OCI-LY1 (cell line): ENCODE data around the gene L3MBTL4.

Experiments used
- H2AFZ ChIP-seq: fragments of 200-600 bp; sonication (generic), shearing (Covaris generic); 2 replicates; pipeline ENCODE4 v1.6.0; 2014; ENCODE audit warnings: antibody characterized with exemption, mild to moderate bottlenecking, low read length
- H3F3A ChIP-seq: fragments of 200-600 bp; sonication (generic), shearing (Covaris generic); 2 replicates; pipeline ENCODE4 v1.6.0; 2014; ENCODE audit warnings: mild to moderate bottlenecking, antibody characterized with exemption, low read length, moderate library complexity; ENCODE audit not compliant: insufficient read depth
- H3K27ac ChIP-seq: fragments of 200-600 bp; sonication (generic); 2 replicates; pipeline ENCODE4 v1.5.1; 2014; ENCODE audit warnings: low read length, mixed run types, mild to moderate bottlenecking, low read depth; ENCODE audit not compliant: poor library complexity, severe bottlenecking
- H3K27me3 ChIP-seq: fragments of 200-600 bp; sonication (generic); 2 replicates; pipeline ENCODE4 v1.6.0; 2014; ENCODE audit warnings: antibody characterized with exemption, mild to moderate bottlenecking, low read length, moderate library complexity; ENCODE audit not compliant: insufficient read depth
- H3K36me3 ChIP-seq: fragments of 200-600 bp; sonication (generic); 2 replicates; pipeline ENCODE4 v1.6.1; 2014; ENCODE audit warnings: mild to moderate bottlenecking, antibody characterized with exemption, low read length, moderate library complexity, mixed read lengths; ENCODE audit not compliant: insufficient read depth
- H3K4me1 ChIP-seq: fragments of 200-600 bp; sonication (generic); 2 replicates; pipeline ENCODE4 v1.5.1; 2014; ENCODE audit warnings: mild to moderate bottlenecking, low read length, moderate library complexity; ENCODE audit not compliant: insufficient read depth, severe bottlenecking
- H3K4me2 ChIP-seq: fragments of 200-600 bp; sonication (generic), shearing (Covaris generic); 2 replicates; pipeline ENCODE4 v1.6.1; 2014; ENCODE audit warnings: low read length
- H3K4me3 ChIP-seq: fragments of 200-600 bp; sonication (generic); 2 replicates; pipeline ENCODE4 v1.5.1; 2014; ENCODE audit warnings: low read length, low read depth, mild to moderate bottlenecking, mixed read lengths; ENCODE audit not compliant: poor library complexity, severe bottlenecking
- H3K79me2 ChIP-seq: fragments of 200-600 bp; shearing (Covaris generic); 2 replicates; pipeline ENCODE4 v1.6.1; 2016; ENCODE audit warnings: mixed run types, low read length, mixed read lengths; ENCODE audit not compliant: insufficient read depth
- H3K9ac ChIP-seq: fragments of 200-600 bp; sonication (generic), shearing (Covaris generic); 2 replicates; pipeline ENCODE4 v1.6.1; 2014; ENCODE audit warnings: mild to moderate bottlenecking, low read length, mixed read lengths
- H3K9me2 ChIP-seq: fragments of 200-600 bp; sonication (generic), shearing (Covaris generic); 2 replicates; pipeline ENCODE4 v1.6.1; 2014; ENCODE audit warnings: low read depth, mild to moderate bottlenecking, low read length, mixed read lengths
- H3K9me3 ChIP-seq: fragments of 200-600 bp; shearing (Covaris generic); 2 replicates; pipeline ENCODE4 v1.6.1; 2014; ENCODE audit warnings: low read length, mixed read lengths
- H4K20me1 ChIP-seq: fragments of 200-600 bp; sonication (generic), shearing (Covaris generic); 2 replicates; pipeline ENCODE4 v1.6.0; 2016; ENCODE audit warnings: mild to moderate bottlenecking, low read length; ENCODE audit not compliant: insufficient read depth
- CTCF ChIP-seq: fragments of 200-600 bp; sonication (generic), shearing (Covaris generic); IDR thresholded peaks from 2 replicates; pipeline ENCODE4 v1.5.1; 2017; ENCODE audit warnings: mild to moderate bottlenecking, antibody characterized with exemption, low read length, moderate library complexity, mixed read lengths
- EZH2 ChIP-seq: fragments of 200-600 bp; sonication (generic), shearing (Covaris generic); IDR thresholded peaks from 2 replicates; pipeline ENCODE4 v1.8.0; 2017; ENCODE audit warnings: borderline replicate concordance, mixed run types, mild to moderate bottlenecking, antibody characterized with exemption, low read length, moderate library complexity, mixed read lengths

Gene L3MBTL4

DNA sequence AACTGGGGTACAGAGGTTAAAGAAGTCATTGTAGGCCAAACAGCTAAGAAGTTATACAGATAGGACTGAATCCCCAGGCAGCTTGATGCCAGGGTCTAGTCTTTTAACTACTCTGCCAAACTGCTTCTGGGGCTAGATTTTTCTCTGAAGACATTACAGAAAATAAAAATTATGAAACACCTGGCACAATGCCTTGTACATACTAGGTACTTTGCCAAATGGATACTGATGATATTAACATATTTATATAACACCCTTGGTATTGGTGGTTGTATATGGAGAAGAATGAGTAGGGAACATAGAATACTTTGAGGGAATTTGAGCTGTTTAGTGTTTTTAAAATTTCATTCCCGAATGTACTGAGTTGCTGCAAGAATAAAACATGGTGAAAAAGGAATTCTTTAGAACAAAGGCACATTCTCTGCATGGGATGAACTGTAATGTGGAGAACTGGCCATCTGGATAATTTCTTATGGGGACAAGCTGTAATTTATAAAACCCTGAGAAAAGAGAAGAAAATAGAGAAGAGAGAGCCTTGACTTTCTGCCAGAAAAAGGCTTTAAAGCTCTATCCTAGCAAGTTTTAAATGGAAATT lies 308.5 kb downstream of the L3MBTL4 start:
- Histone ChIP-seq H3F3A (no peaks in the 10 kb centered on the region), H3K27me3 (no peaks in the 10 kb centered on the region), H3K9me2 (no peaks in the 10 kb centered on the region), H3K4me3 (no peak overlapping the region), H3K27ac (no peak overlapping the region), H3K4me2 (no peak overlapping the region), H2AFZ (no peak overlapping the region), H3K4me1 (no peaks in the 10 kb centered on the region), H3K36me3 (no peaks in the 10 kb centered on the region), H4K20me1 (no peaks in the 10 kb centered on the region), H3K79me2 (no peaks in the 10 kb centered on the region), H3K9me3 (no peaks in the 10 kb centered on the region), H3K9ac (no peak overlapping the region)
- TF ChIP-seq EZH2, result no peak
- TF ChIP-seq CTCF, result no peak

DNA sequence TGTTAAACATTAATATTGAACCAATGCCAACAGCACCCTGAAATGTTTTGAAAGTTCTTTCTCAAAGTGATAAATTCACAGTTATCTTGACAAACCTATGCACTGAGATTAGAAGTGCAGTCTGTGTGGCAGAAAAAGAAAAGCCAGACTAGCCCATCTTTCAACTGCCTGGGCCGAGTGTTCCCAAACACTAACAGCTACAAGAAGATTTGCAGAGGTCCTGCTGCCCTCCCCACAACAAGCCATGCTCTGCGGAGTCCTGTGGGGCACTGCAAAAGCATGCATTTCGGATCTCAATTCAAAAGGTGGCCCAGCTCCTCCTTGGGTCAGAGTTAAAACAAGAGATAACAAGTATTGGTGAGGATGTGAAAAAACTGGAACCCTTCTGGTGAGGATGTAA lies 311.0 kb downstream of the L3MBTL4 start:
- no peaks in the 10 kb centered on the region for H4K20me1 ChIP-seq
- H3K4me1 ChIP-seq, result no peaks in the 10 kb centered on the region
- no peak overlapping the region for H2AFZ ChIP-seq
- H3K27me3 ChIP-seq, result no peaks in the 10 kb centered on the region
- H3K36me3 ChIP-seq, result no peaks in the 10 kb centered on the region
- no peak overlapping the region for H3K4me2 ChIP-seq
- no peak overlapping the region for H3K27ac ChIP-seq
- no peaks in the 10 kb centered on the region for H3K9me3 ChIP-seq
- H3K4me3 ChIP-seq, result no peak overlapping the region
- TF ChIP-seq CTCF, result no peak
- no peak for TF ChIP-seq EZH2
- H3K9me2 ChIP-seq, result no peaks in the 10 kb centered on the region
- no peak overlapping the region for H3K9ac ChIP-seq
- H3K79me2 ChIP-seq, result no peaks in the 10 kb centered on the region
- no peaks in the 10 kb centered on the region for H3F3A ChIP-seq

- no peak overlapping the region for H2AFZ ChIP-seq
- no peaks in the 10 kb centered on the region for H3K27me3 ChIP-seq
- H3K79me2 ChIP-seq, result no peaks in the 10 kb centered on the region
- no peaks in the 10 kb centered on the region for H4K20me1 ChIP-seq
- H3K4me2 ChIP-seq, result no peak overlapping the region
- no peak overlapping the region for H3K9ac ChIP-seq
- no peaks in the 10 kb centered on the region for H3K9me3 ChIP-seq
- H3K27ac ChIP-seq, result no peak overlapping the region
- no peaks in the 10 kb centered on the region for H3F3A ChIP-seq
- no peak overlapping the region for H3K4me3 ChIP-seq
- TF ChIP-seq EZH2, result no peak
- no peak for TF ChIP-seq CTCF
- no peaks in the 10 kb centered on the region for H3K36me3 ChIP-seq
- no peaks in the 10 kb centered on the region for H3K9me2 ChIP-seq
- H3K4me1 ChIP-seq, result no peaks in the 10 kb centered on the region
These were observed 318.0 kb downstream of the L3MBTL4 start for GRCh38 chr18:6096730-6097129.
